ENCODE data around the gene GARS1.
"Not testable (repeated sequence)": the region's sequence is repeated elsewhere in the genome, so short reads cannot be mapped to it uniquely, and the experiment has no call there.

Gene GARS1

DNA sequence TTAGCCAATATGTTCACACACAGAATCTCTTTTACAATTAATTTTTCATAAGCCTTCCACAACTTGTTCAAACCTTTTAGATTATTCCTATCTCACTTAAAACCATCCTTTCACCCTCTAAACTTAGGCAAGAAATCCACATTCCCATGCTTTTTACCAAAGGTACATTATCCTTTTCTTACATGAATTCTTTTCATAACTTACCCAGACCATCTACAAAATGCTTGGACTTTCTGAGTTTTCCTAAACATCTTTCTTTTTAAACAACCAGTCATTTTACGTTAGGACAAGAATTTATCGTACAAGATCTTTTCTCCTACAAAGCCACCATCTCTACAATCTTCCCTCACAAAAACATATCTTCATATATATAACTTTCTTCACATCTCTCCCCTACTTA is 18.8 kb upstream of the GARS1 start:
- DNase-seq (ENCODE audit: low read depth): no peak

DNA sequence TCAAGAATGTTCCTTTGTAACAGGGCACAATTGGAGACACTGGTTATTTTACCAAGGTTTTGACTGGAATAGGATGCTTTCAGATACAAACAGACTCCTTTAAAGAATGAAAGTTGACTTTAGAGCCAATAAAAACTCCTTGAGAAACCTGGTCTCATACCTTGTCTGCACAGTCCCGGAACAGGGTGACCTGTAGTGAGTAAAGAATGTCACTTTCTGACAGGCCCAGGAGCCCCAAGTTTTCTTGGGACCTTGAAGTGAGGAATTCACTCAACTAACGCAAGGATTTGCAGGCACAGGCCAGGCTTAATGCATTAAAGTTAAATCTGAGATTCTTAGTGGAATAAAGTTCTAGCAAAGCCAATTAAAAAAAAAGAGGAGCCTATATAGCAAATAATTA is 11.5 kb upstream of the GARS1 start:
- DNase-seq (ENCODE audit: low read depth): no peak

DNA sequence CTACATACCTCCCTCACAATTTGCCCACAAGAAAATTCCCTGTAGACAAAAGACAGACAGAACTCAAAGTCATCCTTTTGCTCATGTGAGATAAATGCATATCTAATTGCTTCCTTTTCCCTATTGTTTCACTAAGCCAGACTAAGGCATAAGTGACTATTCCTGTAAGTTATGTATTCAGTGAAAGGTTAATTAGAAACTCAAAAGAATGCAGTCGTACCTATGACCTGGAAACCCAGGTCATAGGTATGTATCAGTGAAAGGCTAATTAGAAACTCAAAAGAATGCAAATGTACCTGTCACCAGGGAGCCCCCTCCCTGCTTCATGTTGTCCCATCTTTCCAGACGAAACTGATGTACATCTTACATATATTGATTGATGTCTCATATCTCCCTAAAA is 10.3 kb upstream of the GARS1 start:
- DNase-seq (ENCODE audit: low read depth): no peak

DNA sequence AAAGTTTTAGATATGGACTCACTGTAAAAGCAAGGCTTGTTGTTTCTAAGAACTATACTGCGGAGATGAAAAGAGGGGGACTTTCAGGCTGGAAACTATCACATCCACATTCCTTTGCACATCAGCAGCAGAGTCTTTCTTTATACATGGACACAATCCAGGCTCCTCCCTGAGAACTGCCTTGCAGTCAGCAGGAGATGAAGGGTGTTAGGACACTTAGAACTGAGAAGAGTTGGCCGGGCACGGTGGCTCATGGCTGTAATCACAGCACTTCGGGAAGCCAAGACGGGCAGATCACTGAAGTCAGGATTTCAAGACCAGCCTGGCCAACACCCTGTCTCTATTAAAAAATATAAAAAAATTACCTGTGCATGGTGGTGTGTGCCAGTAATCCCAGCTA is 9.7 kb upstream of the GARS1 start:
- no peak for DNase-seq (ENCODE audit: low read depth)

DNA sequence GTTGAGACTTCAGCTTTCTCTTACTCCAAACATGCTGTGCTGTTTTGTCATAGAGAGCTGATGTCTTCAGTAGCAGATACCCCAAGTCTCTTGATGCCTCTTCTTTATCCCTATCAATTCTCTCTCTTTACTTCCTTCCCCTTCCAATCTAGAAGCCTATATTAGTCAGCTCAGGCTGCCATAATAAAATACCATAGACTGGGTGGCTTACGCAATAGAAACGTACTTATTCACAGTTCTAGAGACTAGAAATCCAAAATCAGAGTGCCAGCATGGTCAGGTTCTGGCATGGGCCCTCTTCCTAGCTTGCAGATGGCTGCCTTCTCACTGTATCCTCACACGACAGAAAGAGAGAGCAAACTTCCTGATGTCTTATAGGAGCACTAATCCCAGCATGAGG is 9.0 kb upstream of the GARS1 start:
- no peak for DNase-seq (ENCODE audit: low read depth)

DNA sequence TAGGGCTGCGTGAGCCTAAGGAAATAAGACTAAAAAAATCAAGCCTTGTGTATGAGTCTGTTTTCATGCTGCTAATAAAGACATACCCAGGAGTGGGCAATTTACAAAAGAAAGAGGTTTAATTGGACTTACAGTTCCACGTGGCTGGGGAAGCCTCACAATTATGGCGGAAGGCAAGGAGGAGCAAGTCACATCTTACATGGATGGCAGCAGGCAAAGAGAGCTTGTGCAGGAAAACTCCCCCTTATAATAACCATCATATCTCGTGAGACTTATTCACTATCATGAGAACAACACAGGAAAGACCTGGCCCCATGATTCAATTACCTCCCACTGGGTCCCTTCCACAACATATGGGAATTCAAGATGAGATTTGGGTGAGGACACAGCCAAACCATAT is 7.1 kb upstream of the GARS1 start:
- not testable (repeated sequence) for DNase-seq (ENCODE audit: low read depth)

DNA sequence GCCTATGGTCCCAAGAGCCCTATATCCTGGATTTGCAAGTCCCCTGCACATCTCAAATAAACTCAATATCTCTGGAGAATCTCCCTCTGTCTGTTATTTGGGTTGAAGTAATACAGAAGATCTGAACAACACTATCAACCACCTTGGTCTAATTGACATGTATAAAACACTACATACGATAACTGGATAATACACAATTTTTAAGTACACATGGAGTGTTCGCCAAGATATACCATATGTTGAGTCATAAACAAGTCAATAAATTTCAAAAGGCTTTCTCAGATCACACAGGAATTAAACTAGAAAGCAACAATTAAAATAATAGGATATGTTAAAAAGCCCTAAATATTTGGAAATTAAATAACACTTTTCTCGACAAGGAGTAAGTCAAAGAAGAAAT is 5.6 kb upstream of the GARS1 start:
- DNase-seq (ENCODE audit: low read depth): no peak

DNA sequence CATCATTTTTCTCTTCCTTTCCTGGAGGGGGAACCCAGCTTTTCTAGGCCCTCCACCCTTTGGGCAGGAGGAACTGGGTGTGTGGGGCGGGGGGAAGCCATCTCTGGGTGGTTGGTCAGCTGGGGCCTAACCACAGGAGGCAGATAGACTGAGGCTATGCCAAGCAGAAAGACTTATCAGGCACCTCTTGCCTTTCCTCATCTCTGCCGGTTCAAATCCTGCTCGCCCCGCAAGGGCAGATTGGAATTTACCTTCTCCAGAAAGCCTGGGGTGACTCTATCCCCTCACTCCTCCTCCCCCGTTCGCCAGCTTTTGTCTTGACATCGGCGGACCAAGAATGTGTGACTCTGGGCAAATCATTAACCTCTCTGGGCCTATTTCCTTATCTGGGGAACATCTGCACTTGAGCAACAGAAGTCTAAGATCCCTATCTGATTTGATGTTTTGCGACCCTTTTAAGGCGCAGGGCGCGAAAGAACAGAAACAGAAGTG is 584 bp upstream of the GARS1 start:
- no peak for DNase-seq (ENCODE audit: low read depth)

DNA sequence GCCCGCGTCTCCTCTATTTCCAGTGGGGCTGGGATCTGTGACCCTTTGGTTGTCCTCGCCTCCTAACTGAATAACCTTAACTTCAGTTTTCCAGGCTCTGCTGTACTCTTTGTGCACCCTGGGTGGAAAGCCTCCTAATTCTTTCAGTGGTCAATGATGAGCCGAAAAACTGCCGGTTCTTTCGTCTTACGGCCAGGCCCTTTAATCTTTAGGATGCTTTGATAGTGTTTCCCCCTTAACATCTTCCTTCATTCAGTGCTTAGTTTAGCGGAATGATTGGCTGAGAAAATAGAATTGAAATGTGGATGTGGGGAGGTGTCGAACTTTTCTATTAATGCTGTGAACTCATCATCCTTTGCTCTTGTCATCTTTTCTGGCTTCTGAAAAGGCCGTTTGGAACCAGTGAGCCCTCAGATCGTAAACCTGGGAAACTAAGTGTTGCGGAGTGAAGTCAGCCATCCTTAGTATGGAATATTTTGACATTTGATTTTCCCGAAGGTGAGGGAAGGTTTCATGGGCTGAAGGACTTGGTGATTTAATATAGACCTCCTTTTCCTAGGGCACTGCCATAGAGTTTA is 847 bp downstream of the GARS1 start:
- no peak for DNase-seq (ENCODE audit: low read depth)

DNA sequence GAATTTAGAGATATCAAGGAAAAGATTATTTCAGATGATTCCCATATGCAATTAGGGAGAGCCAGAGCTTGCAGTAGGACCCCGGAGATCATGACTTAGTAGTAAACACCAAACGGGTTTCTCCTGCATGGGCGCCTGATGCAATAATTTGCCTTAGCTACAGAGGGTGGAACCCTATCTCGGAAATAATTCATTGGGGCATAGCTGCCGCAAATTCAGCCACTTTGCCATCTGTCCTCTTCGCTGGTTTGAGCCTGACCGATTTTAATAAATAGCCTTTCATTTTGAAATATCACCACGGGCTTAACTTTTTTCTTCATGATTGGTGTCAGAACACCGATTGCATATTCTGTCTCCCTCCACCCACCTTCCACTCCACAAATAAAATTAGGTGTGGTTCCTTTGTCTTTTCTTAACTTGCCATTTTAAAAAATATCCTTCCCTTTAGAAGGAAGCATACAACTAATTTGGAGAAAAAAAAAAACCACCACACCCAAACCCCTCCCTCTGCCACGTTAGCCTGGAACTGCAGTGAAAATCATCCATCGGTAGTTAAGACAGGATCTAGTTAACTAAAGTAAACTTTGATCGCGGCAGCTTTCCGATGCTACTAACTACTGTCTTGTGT is 1.4 kb downstream of the GARS1 start:
- no peak for DNase-seq (ENCODE audit: low read depth)

DNA sequence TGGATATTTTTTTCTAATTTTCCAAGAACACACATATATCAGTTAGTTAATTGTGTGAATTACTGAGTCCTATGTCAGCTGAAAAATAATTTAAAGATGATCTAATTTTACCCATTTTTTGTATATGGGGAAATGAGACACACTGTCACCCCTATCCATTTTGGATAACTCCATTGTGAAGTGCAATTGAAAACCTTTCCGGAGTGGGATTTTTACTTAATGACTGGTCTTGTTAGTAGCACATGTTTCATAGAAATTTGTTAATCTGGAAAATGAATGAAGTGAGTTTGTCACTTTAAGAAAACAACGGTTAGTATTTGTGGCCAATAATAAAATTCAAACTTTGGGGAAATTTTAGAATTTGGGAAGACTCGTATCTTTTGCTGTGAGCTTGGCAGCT is 2.0 kb downstream of the GARS1 start:
- no peak for DNase-seq (ENCODE audit: low read depth)

DNA sequence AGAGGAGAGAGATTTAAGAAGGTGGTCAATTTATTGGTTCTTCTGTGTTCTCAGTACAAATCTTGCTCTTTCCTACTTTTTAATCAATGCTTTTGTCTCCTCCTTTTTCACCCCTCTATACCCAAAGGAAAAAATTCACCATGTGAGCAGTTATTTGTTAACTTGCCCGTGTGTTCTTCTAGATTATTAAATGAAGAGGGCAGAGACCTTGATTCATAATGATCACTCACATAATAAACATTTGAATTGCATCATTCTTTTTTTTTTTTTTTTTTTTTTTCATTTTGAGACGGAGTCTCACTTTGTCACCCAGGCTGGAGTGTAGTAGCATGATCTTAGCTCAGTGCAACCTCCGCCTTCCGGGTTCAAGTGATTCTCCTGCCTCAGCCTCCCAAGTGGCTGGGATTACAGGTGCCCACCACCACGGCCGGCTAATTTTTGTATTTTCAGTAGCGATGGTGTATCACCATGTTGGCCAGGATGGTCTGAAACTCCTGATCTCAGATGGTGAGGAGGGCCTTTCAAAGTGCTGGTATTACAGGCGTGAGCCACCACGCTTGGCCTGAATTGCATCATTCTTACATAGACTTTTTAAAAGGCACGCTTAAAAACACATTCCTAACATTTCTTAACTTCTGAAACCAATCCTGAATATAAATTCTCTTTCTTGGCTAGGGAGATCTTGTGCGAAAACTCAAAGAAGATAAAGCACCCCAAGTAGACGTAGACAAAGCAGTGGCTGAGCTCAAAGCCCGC is 3.6 kb downstream of the GARS1 start:
- no peak for DNase-seq (ENCODE audit: low read depth)

DNA sequence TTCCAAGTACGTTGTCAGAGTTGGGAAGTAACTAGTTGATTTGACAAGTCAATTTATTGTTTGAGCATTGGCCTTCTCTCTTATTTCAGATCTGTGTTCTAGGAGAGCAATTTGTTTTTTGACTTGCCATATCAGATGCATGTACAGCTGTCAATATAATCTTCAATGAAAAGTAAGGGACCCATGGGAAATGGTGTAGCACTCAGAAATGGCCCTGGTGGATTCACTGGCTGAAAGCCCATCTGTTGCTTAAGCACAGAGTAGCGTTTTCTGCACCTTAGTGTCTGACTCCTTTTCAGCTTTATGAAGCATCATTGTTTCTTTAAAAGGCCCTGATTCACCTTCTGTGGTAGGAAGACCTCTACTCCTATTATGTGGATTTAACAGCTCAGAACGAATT is 10.2 kb downstream of the GARS1 start:
- DNase-seq (ENCODE audit: low read depth): no peak

DNA sequence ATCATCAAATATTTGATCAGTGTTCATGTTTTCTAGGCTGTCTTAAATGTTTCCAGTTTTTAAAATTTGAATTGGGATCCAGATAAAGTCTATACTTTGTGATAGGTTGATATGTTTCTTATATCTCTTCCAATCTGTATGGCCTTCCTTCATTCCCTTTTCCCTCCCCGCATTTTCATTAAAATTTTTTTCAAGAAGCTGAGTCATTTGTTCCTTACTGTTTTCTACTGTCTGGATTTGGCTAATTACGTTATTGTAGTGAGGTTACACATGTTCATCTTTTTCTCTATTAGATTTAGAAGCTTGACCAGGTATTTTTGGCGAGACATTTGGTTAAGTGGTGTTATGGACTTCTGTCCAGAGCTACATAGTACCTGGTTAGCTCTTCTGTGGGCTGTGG is 11.2 kb downstream of the GARS1 start:
- DNase-seq (ENCODE audit: low read depth): no peak

DNA sequence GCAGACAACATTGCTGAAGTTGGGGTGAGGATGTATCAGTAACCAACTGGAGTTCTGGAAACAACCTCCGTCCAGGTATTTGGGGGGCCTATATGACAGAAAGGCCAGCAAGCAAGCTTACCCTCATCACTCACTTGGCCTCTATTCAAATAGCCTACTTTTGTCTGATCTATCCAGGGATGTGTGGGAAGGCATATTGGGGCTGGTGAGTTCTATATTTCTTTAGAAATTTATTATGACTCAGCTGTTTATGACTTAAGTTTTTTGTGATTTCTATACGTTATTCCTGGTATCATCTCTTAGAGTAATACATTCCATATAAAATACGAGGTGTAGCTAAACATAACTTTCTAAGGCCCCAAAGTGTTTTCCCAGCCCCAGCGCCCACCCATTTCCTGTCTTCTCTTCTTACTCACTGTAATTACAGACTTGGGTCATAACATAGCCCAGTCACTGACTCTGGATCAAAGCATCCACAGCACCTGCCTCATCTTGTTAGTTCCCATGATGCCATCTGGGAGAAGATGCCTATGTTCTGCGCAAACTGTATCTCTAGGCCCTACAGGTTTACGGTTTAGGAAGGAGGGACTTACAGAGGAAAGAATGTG is 18.1 kb downstream of the GARS1 start:
- DNase-seq (ENCODE audit: low read depth): no peak

DNA sequence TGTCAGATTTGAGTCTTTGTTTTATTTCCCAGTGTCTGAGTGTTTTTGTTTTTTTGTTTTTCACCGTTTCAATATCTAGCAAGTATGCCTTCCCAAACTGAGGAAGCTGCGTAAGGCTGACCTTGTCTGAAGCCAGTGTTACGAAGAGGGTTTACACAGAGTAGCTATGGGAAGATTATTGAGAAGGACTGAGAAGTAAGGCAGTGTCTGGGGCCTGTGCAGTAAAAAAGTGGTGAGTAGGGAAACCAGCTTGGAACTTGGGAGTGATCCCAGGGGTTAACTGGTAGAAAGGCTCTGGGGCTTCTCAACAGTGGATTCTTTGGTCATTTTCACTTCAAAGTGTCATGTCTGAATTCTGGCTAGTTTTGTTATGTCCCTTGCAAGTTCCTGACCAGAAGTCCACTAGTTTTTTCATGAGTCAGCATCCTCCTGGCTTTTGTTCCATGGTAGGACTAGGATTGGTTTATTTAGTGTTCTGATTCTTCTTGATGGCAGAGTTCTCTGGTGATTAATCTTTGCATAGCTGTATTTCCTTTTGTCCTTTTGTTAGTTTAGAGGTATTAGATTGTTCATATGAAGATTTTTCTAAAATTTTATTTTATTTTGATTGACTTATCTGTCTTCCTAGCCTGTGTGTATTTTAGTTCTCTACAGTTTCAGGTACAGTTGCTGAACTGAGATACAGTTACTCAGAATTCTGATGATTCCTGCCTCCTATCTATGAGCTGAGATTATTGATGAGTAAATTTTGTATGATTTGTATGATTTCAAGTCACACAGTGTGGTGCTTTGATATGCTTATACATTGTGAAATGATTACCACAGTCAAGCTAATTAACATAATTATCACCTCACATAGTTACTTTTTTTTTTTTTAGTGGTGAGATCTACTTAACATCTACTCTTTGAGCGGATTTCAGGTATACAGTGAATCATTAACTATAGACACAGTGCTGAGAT is 19.0 kb downstream of the GARS1 start:
- no peak for DNase-seq (ENCODE audit: low read depth)

DNA sequence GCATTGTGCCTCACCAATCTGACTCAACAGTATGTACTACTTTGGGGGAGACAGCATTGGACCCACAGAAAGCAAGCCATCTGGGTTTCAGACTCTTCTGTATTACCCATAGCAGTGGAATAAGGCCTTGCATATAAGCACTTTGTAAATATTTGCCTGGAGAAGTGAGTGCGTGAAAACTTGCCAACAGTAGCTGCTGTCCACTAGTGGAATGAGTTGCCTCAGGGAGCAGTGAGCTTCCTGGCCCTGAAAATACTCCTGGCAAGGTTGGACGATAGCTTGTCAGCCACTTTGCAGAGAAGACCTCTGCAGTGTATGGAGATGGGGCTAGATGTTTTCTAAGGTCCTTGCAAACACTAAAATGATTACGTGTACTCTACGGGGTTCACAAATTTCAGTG is 21.6 kb downstream of the GARS1 start:
- DNase-seq (ENCODE audit: low read depth): no peak

DNA sequence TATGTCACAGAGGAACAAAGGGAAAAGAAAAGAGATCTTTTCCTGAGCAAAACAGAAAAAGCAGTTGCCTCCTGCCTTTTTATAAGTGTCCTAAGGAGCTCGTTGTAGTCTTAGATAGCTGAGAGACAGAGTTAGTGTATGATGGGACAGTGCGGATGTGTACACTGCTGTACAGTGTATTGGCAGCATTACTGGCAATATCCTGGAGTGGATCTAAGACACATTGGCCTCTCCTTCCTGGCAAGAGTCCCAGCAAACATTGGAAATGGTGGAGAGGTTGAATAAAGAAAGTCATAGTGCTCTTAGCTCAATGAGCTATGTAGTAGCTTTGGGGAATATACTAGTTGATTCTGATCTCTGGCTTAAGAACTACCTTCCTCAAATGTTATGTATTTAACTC is 22.7 kb downstream of the GARS1 start:
- no peak for DNase-seq (ENCODE audit: low read depth)

DNA sequence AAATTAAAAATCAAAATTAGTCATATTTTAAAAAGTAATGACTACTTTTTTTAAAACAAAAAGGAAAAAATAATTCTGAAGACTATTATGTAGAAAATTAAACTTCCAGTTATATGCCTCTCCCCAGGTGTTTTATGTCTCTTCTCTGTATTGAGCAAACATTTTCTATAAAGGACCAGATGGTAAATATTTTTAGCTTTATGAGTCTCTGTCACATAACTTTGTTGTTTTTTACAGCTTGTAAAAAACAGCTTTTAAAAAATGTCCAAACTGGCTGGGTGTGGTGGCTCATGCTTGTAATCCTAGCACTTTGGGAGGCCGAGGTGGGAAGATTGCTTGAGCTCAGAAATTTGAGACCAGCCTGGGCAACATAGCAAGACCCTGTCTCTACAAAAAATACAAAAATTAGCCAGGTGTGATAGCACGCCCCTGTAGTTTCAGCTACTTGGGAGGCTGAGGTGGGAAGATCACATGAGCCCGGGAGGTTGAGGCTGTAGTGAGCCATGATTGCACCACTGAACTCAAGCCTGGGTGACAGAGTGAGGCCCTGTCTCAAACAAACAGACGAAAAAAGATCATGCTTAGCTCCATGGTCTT is 23.5 kb downstream of the GARS1 start:
- no peak for DNase-seq (ENCODE audit: low read depth)

DNA sequence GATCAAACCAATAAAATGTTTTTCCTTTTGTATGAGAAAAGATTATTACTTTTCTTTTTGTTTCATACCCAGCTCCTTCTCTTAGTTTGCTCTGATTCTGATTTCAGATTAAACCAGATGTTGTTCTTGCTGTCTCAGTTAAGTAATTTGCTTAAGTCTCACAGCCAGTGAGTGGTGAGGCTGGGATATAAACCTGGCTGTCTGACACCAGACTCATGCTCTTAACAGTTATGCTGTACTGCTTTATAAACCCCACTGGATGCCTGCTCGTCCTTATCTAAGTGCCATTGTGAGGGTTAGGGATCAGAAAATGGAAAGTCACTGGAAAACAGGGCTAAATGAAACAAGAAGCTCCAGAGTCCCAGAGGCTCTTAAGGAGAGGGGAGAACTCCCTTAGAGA is 24.3 kb downstream of the GARS1 start:
- DNase-seq (ENCODE audit: low read depth): no peak

DNA sequence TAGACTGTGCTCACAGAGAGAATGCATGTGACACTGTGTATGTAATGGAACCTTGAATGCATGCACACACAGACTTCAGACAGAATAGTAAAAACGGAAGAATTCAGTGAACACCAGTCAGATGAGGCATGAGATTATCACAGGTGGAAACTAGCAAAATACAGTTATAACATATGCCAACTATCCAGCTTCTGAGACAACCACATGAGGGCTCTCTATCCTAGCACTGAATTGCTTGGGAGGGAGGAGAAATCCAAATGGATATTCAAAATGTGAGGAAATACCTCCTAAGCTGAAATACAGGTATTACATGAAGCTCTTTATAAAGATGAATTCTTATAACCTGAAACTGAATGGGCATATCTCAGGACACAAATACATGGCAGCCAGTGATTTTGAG is 30.6 kb downstream of the GARS1 start:
- no peak for DNase-seq (ENCODE audit: low read depth)

DNA sequence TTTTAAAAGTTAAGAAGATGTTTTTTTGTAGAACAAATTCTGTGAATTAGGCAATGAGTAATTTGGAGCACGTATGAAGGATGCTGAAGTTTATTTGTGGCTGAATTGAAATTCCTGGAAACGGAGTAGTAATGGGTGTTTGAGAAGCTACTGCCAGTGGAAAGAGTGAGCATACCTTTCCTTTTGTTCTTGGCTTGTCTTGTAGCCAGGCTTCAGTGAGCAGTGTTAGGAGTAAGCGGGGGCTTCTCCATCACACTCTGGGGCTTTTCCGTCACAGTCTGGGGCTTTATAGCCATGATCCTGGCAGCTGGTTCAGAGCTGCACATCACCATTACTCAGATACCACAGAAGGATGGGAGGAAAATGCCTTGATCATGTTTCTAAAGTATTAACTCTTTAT is 32.3 kb downstream of the GARS1 start:
- DNase-seq (ENCODE audit: low read depth): no peak

Measured in stimulated activated CD8-positive, alpha-beta memory T cell treated with anti-CD3 and anti-CD28 coated beads, Interleukin-12 subunit alpha, Interleukin-12 subunit beta, amount 100 ng/mL, for 4 hours (primary cell).